ENCODE measurements around the gene STKLD1. TPM values are rescaled to one million over a fixed set of nuclear protein-coding genes. Genes with fewer than 3 reads are reported as not detected.
"Not testable (repeated sequence)": the region's sequence is repeated elsewhere in the genome, so short reads cannot be mapped to it uniquely, and the experiment has no call there.

The STKLD1 gene
- total RNA-seq, 4 donors from 2014 or later, result 0.93 to 1.3 TPM; not detected in 2

DNA sequence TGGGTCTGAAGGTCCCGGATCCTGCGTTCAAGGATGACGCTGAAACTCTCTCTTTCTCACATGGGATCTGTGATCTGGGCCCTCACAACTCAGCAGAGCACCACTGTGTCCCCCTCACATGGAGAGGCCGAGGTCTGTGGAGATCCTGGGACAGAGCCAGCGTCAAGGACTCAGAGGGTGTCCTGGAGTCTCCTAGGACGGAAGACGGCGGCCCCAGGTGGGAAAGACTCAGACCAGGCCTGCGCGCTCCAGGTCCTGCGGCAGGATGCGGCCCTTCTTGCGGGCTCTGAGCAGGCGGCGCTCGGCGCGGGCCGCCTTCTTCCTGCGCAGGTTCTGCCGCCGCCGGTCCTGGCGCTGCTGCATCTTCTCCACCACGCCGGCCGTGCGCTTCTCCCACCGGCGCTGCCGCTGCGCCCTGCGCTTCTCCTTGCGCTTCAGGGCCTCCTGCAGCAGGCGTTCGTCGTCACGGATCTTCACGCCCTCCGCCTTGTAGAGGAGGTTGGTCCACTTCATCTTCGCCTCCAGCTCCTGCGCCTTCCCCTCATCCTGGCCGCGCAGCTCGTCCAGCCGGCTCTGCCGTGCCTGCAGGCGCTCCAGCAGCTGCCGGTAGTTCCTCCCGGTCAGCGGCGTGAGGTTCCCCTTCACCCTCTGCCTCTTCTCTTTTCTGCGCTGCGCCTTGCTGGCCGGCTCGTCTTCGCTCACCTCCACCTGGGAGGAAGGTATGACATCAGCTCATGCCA is 44.4 kb upstream of the STKLD1 start:
- no peak for TF ChIP-seq POLR2A (IDR thresholded peaks at IDR 0.05)
- no peak for TF ChIP-seq EP300 (IDR thresholded peaks at IDR 0.05)
- TF ChIP-seq, protein P1, sequence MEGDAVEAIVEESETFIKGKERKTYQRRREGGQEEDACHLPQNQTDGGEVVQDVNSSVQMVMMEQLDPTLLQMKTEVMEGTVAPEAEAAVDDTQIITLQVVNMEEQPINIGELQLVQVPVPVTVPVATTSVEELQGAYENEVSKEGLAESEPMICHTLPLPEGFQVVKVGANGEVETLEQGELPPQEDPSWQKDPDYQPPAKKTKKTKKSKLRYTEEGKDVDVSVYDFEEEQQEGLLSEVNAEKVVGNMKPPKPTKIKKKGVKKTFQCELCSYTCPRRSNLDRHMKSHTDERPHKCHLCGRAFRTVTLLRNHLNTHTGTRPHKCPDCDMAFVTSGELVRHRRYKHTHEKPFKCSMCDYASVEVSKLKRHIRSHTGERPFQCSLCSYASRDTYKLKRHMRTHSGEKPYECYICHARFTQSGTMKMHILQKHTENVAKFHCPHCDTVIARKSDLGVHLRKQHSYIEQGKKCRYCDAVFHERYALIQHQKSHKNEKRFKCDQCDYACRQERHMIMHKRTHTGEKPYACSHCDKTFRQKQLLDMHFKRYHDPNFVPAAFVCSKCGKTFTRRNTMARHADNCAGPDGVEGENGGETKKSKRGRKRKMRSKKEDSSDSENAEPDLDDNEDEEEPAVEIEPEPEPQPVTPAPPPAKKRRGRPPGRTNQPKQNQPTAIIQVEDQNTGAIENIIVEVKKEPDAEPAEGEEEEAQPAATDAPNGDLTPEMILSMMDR (IDR thresholded peaks at IDR 0.05), result no peak
- TF ChIP-seq POLR2AphosphoS5 (IDR thresholded peaks at IDR 0.05), result no peak
- no peak overlapping the region for H3K27ac ChIP-seq
- no peaks in the 10 kb centered on the region for H3K9me3 ChIP-seq
- 96% methylated on average over 21 of the region's 57 CpGs; no CpG with 5 or more reads in 1 of the 2 donors for WGBS, 2 donors (ENCODE audit: low coverage in 1 of 2)
- H3K27me3 ChIP-seq, result no peaks in the 10 kb centered on the region
- peaks cover 4 to 34% (median 19%) of the 10 kb centered on the region in 3 donors for H3K4me1 ChIP-seq
- ATAC-seq, result no peak
- H3K36me3 ChIP-seq, result peaks cover 0 to 48% of the 10 kb centered on the region in 2 donors
- no peak overlapping the region for H3K4me3 ChIP-seq

DNA sequence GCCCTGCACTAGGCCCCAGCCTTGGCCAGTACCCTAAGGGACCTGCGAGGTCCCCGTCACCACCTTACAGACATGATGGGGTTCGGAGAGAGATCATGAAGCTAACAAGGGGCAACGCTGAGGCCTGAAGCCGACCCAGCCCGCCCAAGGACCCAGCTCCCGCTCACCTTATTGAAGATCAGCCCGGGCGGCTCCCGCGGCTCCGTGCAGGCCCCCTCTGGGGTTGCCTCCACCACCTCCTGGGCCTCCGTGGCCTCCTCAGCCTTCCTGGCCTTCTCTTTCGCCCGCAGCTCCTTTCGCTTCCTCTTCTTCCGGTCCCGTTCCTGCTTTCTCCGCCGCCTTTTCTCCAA is 43.8 kb upstream of the STKLD1 start:
- Histone ChIP-seq H3K36me3 (peaks cover 0 to 48% of the 10 kb centered on the region in 2 donors), H3K9me3 (no peaks in the 10 kb centered on the region), H3K4me1 (peaks cover 4 to 37% (median 20%) of the 10 kb centered on the region in 3 donors), H3K27ac (no peak overlapping the region), H3K4me3 (no peak overlapping the region), H3K27me3 (no peaks in the 10 kb centered on the region)
- no peak for ATAC-seq
- no CpG with 5 or more reads among the region's 20 CpGs for WGBS, 2 donors (ENCODE audit: low coverage in 1 of 2)
- TF ChIP-seq POLR2A (IDR thresholded peaks at IDR 0.05) (no peak), EP300 (IDR thresholded peaks at IDR 0.05) (no peak), POLR2AphosphoS5 (IDR thresholded peaks at IDR 0.05) (no peak)
- TF ChIP-seq, protein P1 (IDR thresholded peaks at IDR 0.05), result no peak

DNA sequence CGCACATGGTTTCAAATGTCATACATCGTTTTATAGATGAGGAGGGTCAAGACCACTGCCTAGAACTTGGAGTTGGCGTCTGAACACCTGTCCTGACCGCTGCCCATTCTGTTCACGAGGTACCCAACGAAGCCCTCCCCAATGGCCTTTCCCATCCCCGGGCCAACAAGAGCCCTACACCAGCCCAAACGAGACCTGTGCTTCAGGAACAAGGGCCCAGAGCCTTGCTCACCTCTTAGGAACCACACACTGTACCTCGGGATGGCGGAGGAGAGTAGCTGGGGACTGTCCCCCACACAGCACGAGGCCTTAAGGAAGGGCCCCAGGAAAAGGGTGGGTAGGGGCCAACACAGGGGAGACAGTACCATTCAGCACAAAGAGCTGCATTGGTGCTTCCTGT is 43.2 kb upstream of the STKLD1 start:
- TF ChIP-seq POLR2AphosphoS5 (IDR thresholded peaks at IDR 0.05) (no peak), POLR2A (IDR thresholded peaks at IDR 0.05) (no peak), EP300 (IDR thresholded peaks at IDR 0.05) (no peak)
- TF ChIP-seq, protein P1 (IDR thresholded peaks at IDR 0.05), result no peak
- Histone ChIP-seq H3K27me3 (no peaks in the 10 kb centered on the region), H3K9me3 (no peaks in the 10 kb centered on the region), H3K4me3 (no peak overlapping the region), H3K36me3 (peaks cover 0 to 48% of the 10 kb centered on the region in 2 donors), H3K4me1 (peaks cover 4 to 37% (median 20%) of the 10 kb centered on the region in 3 donors), H3K27ac (no peak overlapping the region)
- ATAC-seq, result no peak
- 80 to 93% methylated on average over 1 to 3 of the region's 11 CpGs for WGBS, 2 donors (ENCODE audit: low coverage in 1 of 2)

DNA sequence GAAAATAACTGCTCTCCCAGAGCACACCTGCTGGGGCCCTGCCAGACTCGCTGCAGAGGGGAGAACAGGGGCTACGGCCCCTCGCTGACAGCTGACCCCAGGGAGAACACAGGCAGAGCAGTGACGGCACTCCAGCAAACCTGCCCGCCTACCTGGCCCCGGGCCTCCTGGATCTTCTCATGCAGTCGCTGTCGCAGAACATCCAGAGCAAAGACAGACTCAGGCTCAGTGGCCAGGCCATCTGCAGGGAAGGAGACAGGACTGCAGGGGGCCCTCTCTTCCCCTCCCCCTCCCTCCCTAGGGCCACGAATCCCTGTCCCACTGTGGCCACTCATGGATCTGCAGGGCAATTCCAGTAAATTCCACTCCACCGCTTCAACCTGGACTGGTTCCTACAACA is 42.6 kb upstream of the STKLD1 start:
- WGBS, 2 donors (ENCODE audit: low coverage in 1 of 2), result 100% methylated on average over 1 of the region's 10 CpGs; no CpG with 5 or more reads in 1 of the 2 donors
- no peak for TF ChIP-seq EP300 (IDR thresholded peaks at IDR 0.05)
- TF ChIP-seq, protein P1 (IDR thresholded peaks at IDR 0.05), result no peak
- TF ChIP-seq POLR2AphosphoS5 (IDR thresholded peaks at IDR 0.05), result no peak
- no peak for TF ChIP-seq POLR2A (IDR thresholded peaks at IDR 0.05)
- ATAC-seq, result no peak

GRCh38 chr9:133334161-133334560 is 42.0 kb upstream of the STKLD1 start:
- no peak overlapping the region for H3K4me3 ChIP-seq
- TF ChIP-seq EP300 (IDR thresholded peaks at IDR 0.05) (no peak), POLR2AphosphoS5 (IDR thresholded peaks at IDR 0.05) (no peak)
- TF ChIP-seq, protein P1 (IDR thresholded peaks at IDR 0.05), result no peak
- peaks cover 0 to 58% of the 10 kb centered on the region in 2 donors for H3K36me3 ChIP-seq
- WGBS, 2 donors (ENCODE audit: low coverage in 1 of 2), result 90 to 92% methylated on average over 2 of the region's 6 CpGs
- no peaks in the 10 kb centered on the region for H3K27me3 ChIP-seq
- H3K9me3 ChIP-seq, result no peaks in the 10 kb centered on the region
- H3K4me1 ChIP-seq, result peaks cover 4 to 37% (median 20%) of the 10 kb centered on the region in 3 donors
- no peak for ATAC-seq
- no peak overlapping the region for H3K27ac ChIP-seq

More for the DNA sequence above, 42.6 kb upstream of the STKLD1 start:
- H3K27me3 ChIP-seq, result no peaks in the 10 kb centered on the region
- peaks cover 4 to 37% (median 20%) of the 10 kb centered on the region in 3 donors for H3K4me1 ChIP-seq
- no peak overlapping the region for H3K4me3 ChIP-seq
- H3K9me3 ChIP-seq, result no peaks in the 10 kb centered on the region
- no peak overlapping the region for H3K27ac ChIP-seq
- peaks cover 0 to 52% of the 10 kb centered on the region in 2 donors for H3K36me3 ChIP-seq

DNA sequence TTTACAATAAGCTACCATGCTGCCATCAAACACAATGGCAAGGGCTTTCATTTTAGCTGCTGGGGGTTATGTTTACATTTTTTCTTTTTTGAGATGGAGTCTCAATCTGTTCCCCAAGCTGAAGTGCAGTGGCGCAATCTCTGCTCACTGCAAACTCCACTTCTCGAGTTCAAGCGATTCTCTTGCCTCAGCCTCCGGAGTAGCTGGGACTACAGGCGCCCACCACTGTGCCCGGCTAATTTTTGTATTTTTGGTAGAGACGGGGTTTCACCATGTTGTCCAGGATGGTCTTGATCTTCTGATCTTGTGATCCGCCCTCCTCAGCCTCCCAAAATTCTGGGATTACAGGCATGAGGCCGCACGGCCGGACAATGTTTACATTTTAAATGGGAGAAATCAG is 41.3 kb upstream of the STKLD1 start:
- ATAC-seq, H3K9me3 ChIP-seq, H3K27ac ChIP-seq, H3K27me3 ChIP-seq: not testable (repeated sequence)
- WGBS, 2 donors (ENCODE audit: low coverage in 1 of 2), result 76 to 90% methylated on average over 2 to 11 of the region's 11 CpGs
- Histone ChIP-seq H3K36me3 (peaks cover 0 to 65% of the 10 kb centered on the region in 2 donors), H3K4me3 (peak overlapping the region in 1 of 2 donors; percentile 66), H3K4me1 (peaks cover 4 to 37% (median 20%) of the 10 kb centered on the region in 3 donors)

Measured in gastroesophageal sphincter (tissue), 4 donors.